Gastrocnemius medialis (tissue), 4 donors: Measurements from ENCODE around the gene DCBLD2.

Source experiments
- CTCF ChIP-seq, 5 experiments: fragments of 450-650 bp in 3 of 5; fragments of 200-600 bp in 2 of 5; sonication (generic) in 2 of 5; IDR thresholded peaks in 4 of 5; conservative IDR thresholded peaks in 1 of 5; 1 replicate in 4 of 5; 2 replicates in 1 of 5; pipeline ENCODE4 v1.5.1; 2016 to 2019; ENCODE audit warnings: antibody characterized with exemption in 5 of 5, mild to moderate bottlenecking in 3 of 5, moderate library complexity in 3 of 5
- POLR2A ChIP-seq, 2 donors: fragments of 450-650 bp; IDR thresholded peaks; one replicate each; pipeline ENCODE4 v1.6.1; 2017; ENCODE audit warnings: antibody characterized with exemption in 2 of 2, mild to moderate bottlenecking in 2 of 2, moderate library complexity in 2 of 2

DNA sequence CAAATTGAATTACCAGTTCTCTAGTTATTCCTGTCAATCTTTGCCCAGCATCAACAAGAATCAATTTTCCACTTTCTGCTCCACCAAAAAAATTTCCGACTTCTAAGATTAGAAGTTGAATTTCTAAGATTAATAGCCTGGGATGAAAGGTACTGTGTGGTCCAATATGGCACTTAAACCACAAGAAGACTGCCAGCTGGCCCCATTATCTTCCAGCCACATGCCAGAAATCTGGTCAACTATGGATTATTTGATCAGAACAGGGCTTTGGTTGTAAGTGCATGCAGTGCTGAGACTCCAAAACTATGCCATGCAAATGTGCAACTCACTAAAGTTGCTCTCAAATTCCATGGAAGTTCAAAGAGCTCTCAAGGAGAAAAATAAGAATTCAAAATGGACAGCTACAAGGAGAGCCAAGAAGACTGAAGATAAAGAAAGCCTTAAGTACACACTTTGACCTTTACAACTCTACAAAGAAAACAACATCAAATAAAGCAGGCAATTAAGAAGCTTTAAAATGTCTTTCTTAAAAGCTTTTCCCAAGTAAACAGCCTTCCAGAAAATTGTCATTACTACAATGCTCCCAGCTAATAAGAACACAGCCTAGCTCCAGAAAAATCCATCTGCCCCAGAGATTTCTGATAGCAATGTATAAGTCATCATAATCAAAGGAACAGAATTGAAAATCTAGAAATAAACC lies 74.1 kb downstream of the DCBLD2 start:
- TF ChIP-seq CTCF (IDR thresholded peaks at IDR 0.05 in 4 of 5, conservative IDR thresholded peaks at IDR 0.05 in 1 of 5) (no peak), POLR2A (IDR thresholded peaks at IDR 0.05) (no peak)
